ENCODE measurements around the gene KCNC3.

KCNC3 gene

GRCh38 chr19:50281491-50281890 lies 47.7 kb downstream of the KCNC3 start:
- DNase-seq = no peak
- peaks cover under 1% of the 10 kb centered on the region for H3K4me1 Mint-ChIP-seq
- H3K27ac Mint-ChIP-seq = no peak overlapping the region
- H3K27me3 Mint-ChIP-seq (ENCODE audit: low read depth, poor library complexity) = peaks cover 2% of the 10 kb centered on the region
- peaks cover 14% of the 10 kb centered on the region for H3K36me3 Mint-ChIP-seq (ENCODE audit: low read depth)
- no peak for TF ChIP-seq CTCF (IDR thresholded peaks at IDR 0.05)
- H3K9me3 Mint-ChIP-seq = peaks cover 25% of the 10 kb centered on the region
- no peak overlapping the region for H3K4me3 Mint-ChIP-seq

GRCh38 chr19:50280983-50281382 lies 48.2 kb downstream of the KCNC3 start:
- no peak for DNase-seq
- no peak overlapping the region for H3K27ac Mint-ChIP-seq
- peaks cover 2% of the 10 kb centered on the region for H3K27me3 Mint-ChIP-seq (ENCODE audit: low read depth, poor library complexity)
- H3K4me1 Mint-ChIP-seq = peaks cover 6% of the 10 kb centered on the region
- H3K9me3 Mint-ChIP-seq = peaks cover 20% of the 10 kb centered on the region
- no peak overlapping the region for H3K4me3 Mint-ChIP-seq
- H3K36me3 Mint-ChIP-seq (ENCODE audit: low read depth) = peaks cover 14% of the 10 kb centered on the region
- TF ChIP-seq CTCF (IDR thresholded peaks at IDR 0.05) = no peak

- H3K36me3 Mint-ChIP-seq (ENCODE audit: low read depth) = peaks cover 5% of the 10 kb centered on the region
- peaks cover 2% of the 10 kb centered on the region for H3K27me3 Mint-ChIP-seq (ENCODE audit: low read depth, poor library complexity)
- H3K27ac Mint-ChIP-seq = no peak overlapping the region
- no peak for TF ChIP-seq CTCF (IDR thresholded peaks at IDR 0.05)
- H3K4me1 Mint-ChIP-seq = peaks cover 15% of the 10 kb centered on the region
- H3K4me3 Mint-ChIP-seq = no peak overlapping the region
- no peak for DNase-seq
- peaks cover 11% of the 10 kb centered on the region for H3K9me3 Mint-ChIP-seq
These were observed 49.1 kb downstream of the KCNC3 start for GRCh38 chr19:50280074-50280473.

GRCh38 chr19:50277966-50278580 lies 51.1 kb downstream of the KCNC3 start:
- Mint-ChIP-seq H3K4me1 (peaks cover 21% of the 10 kb centered on the region), H3K9me3 (no peaks in the 10 kb centered on the region), H3K4me3 (no peak overlapping the region), H3K27ac (no peak overlapping the region), H3K36me3 (ENCODE audit: low read depth) (no peaks in the 10 kb centered on the region), H3K27me3 (ENCODE audit: low read depth, poor library complexity) (no peaks in the 10 kb centered on the region)
- DNase-seq = no peak
- no peak for TF ChIP-seq CTCF (IDR thresholded peaks at IDR 0.05)

GRCh38 chr19:50276370-50277063 lies 52.7 kb downstream of the KCNC3 start:
- Mint-ChIP-seq H3K4me3 (no peak overlapping the region), H3K36me3 (ENCODE audit: low read depth) (no peaks in the 10 kb centered on the region), H3K9me3 (no peaks in the 10 kb centered on the region), H3K4me1 (peaks cover 21% of the 10 kb centered on the region), H3K27me3 (ENCODE audit: low read depth, poor library complexity) (no peaks in the 10 kb centered on the region), H3K27ac (peak overlapping the region; percentile 50)
- TF ChIP-seq CTCF (IDR thresholded peaks at IDR 0.05) = no peak
- DNase-seq = no peak
